ENCODE results near the gene LBX2.

DNA sequence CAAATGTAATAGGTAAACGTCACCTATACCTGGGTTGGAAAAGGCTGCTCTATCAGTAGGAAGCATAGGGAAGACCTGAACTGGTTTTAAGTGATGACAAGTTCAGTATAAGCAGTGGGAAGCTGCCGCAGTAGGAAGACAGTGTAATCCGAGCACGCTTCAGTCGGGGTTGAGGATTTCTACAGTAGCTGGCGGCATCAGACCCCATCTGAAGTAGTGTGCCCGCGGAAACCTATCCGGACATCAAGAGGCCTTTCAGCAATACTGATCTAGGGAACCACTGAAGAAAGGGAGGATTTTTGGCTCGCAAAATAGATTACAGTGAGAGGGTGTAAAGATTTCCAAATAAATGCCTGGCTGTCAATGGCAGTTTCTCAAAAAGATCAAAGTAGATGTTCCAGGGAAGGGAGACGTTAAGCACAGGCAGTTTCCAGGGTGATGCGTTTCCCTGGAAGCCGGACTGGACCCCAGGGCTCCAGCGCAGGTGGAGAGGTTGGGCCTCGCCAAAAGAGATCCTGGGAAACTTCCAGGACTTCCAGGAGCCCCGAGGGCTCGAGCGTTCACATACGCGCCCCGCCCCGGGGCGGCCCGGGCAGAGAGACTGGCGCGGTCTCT lies 49.0 kb upstream of the LBX2 start:
- TF ChIP-seq, protein P1, sequence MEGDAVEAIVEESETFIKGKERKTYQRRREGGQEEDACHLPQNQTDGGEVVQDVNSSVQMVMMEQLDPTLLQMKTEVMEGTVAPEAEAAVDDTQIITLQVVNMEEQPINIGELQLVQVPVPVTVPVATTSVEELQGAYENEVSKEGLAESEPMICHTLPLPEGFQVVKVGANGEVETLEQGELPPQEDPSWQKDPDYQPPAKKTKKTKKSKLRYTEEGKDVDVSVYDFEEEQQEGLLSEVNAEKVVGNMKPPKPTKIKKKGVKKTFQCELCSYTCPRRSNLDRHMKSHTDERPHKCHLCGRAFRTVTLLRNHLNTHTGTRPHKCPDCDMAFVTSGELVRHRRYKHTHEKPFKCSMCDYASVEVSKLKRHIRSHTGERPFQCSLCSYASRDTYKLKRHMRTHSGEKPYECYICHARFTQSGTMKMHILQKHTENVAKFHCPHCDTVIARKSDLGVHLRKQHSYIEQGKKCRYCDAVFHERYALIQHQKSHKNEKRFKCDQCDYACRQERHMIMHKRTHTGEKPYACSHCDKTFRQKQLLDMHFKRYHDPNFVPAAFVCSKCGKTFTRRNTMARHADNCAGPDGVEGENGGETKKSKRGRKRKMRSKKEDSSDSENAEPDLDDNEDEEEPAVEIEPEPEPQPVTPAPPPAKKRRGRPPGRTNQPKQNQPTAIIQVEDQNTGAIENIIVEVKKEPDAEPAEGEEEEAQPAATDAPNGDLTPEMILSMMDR (IDR thresholded peaks at IDR 0.05), result no peak
- no peak for TF ChIP-seq ZFX (IDR thresholded peaks at IDR 0.05; ENCODE audit: borderline replicate concordance)
